ENCODE measurements around the gene DLX1. TPM values are rescaled to one million over a fixed set of nuclear protein-coding genes. Genes with fewer than 3 reads are reported as not detected.
"Not testable (repeated sequence)": the region's sequence is repeated elsewhere in the genome, so short reads cannot be mapped to it uniquely, and the experiment has no call there.

DLX1 gene
- 0.78 TPM for polyA plus RNA-seq (2013, experiment 1 of 2; ENCODE audit: insufficient read length)
- 0.62 TPM for polyA plus RNA-seq (2013, experiment 2 of 2; ENCODE audit: insufficient read length)

- no peak for DNase-seq
Measured at GRCh38 chr2:172085460-172086159, at the start of gene DLX1. TSS of gene DLX1 (plus strand) at chr2:172085507. CDS start at chr2:172085678, 171 bp downstream.

DNA sequence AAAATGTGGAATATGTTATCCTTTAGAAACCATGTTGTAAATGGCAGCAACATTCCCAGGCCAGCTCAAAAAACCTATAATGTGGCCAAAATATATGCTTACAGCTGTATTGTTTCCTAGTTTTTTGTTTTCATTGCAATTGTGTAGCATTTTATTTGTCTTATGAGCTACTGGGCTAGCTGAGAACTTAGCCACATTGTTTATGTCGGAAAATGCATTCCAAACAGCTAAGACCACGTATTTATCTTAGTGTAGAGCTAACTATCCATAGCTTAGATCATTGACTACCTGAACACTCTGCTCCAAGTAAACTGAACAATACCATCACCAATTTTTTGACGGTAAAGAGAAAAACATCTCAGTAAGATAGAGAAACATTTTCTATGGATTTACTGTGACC lies 47.2 kb upstream of the DLX1 start:
- DNase-seq: no peak

- DNase-seq: peak; percentile 66
Measured at GRCh38 chr2:172038604-172039003, 46.7 kb upstream of the DLX1 start.

- no peak for DNase-seq
Measured at GRCh38 chr2:172039011-172039704, 46.1 kb upstream of the DLX1 start.

DNA sequence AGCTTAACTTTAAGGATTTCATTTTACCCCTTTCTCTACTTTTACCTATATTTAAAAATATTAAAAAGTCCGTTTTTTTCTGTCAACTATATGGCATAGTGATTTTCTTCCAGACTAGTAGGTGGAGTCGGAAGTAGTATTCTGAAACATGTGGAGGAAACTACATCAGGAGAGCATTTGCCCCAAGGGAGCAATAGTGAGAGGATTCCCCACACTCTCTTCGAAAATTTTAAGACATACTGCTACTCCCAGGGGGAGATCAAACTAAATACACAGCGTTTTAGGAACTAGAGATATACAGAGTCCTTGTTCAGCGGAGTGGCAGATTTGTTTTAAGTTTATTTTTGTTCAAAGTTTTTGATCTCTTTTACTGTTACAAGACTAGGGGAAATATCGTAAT lies 45.0 kb upstream of the DLX1 start:
- DNase-seq: no peak

DNA sequence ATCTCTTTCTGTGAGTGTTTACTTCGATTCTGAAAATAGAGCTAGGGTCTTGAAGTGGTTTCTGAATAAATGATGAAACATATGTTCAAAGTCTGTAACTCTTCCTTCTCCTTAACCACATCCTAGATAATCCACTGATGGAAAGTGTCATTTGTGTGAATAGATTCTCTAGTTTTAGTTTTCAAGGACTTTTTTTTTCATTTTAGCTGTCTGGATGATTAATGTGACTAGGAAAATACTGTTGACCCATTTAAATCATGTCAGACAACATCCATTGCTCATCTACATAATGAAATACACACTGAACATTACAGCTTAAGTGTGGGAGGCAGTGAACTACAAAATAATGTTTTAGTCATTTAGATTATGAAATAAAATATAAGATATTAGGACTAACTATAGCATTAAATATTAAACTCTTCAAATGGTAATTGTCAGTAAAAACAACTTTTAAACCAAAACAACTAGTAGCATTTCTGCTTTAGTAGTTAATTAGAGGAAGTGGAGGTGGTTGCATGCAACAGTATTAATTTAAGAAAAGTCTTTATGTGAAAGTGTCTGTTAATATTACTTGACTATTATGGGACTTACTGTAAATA lies 39.1 kb upstream of the DLX1 start:
- DNase-seq: peak; percentile 54

DNA sequence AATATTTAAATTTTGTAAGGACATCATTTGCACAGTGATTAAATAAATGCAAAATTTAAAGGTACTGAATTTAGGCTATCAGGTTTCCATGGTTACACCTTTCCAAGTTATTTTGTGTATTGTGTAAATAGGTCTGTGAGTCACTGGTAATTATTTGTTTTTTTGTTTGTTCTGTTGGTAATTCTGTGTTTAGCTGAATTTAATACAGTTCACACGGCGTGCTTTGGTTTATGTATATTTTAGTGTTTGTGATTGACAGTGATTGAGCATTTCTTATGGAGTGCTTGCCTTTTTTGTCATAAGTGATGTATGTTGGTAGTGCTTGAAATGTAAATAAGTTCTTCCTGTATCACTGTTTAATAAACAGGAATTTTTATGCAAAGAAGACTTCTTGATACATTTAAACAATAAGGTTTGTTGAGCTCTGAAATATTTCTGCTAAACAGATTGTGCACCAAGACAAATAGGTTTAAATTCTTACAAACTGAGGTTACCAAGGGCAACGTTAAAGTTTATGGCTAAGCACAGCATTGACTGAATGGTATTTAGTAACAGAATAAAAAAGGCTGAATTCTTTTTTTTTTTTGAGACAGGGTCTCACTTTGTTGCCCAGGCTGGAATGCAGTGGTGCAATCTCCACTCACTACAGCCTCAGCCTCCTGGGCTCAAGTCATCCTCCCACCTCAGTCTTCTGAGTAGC lies 38.3 kb upstream of the DLX1 start:
- no peak for DNase-seq

- no peak for DNase-seq
Measured at GRCh38 chr2:172047566-172048507, 37.5 kb upstream of the DLX1 start.

GRCh38 chr2:172048508-172049503 lies 36.5 kb upstream of the DLX1 start:
- DNase-seq: no peak

- DNase-seq: no peak
Measured at GRCh38 chr2:172049567-172050120, 35.7 kb upstream of the DLX1 start.

DNA sequence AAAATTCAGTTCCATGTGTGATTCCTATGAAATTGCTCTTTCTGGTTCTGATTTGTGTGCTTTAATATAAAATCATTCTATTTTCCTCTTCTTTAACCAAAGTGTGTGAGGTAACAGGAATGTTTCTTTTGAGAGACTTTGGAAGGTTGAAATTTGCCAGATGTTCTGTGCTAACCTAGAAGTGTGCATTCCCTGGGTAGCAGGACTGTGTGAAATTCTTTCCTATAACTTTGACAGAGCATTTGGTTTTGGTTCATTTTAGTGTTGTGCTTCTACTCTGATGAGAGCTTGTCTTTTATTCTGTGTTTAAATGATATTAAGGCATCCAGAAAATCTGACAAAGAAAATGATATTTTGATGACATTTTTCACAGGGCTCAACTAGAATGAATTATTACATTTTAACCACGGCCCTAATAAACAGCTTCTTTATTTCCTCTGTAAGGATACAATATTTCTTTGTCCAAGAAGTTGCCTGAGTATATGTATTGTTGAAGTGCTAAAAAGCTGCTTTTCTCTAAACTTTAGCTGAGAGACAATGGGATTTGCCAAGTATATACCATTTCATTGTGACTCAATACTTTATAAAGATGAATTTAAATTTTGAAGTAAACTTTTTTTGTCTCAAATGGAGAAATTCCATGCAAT lies 34.7 kb upstream of the DLX1 start:
- no peak for DNase-seq

DNA sequence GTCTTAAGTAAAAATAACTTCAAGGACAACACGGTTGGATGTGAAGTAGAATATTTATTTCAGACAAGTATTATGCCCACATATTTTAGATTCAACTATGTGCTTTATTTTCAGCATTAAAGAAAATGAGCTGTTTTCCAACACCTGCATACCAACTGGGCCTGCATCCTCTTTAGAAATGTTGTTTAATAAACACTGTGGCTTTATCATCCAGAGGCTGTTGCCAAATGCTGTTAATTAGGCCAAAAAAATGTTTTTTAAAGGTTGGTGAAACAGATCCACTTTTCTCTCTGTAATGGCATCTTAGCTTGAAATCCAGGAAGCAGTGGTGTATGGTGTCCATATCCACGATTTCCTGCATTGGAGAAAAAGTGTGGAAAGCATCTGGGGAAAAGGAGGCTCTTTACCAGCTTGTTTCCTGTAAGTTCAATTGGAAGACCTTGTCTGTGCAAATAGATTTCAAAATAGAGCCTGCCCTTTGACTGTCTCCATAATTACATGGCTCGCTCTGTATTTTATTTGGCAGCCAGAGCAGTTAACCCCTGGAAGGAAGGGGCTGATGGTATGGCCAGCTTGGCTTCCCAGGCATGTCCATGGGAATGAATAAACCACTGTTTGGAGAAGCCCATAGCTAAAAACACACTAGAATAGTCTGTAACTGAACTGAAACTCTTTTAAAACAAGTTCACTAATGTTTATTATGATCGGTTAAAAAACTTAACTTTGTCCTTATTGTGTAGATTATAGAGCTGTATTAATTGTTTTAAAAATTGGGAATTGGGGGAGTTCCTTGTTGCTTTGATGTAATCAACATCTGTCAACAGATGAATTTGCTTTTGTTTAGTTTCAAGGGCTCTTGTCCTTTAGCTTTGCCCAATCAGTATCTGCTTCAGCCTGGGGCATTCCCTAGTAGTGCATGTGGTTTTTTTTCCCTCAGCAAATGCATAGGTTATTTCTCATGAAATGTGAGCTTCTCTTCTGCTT lies 33.0 kb upstream of the DLX1 start:
- peak; percentile 12 for DNase-seq

- no peak for DNase-seq
Measured at GRCh38 chr2:172053486-172053885, 31.8 kb upstream of the DLX1 start.

DNA sequence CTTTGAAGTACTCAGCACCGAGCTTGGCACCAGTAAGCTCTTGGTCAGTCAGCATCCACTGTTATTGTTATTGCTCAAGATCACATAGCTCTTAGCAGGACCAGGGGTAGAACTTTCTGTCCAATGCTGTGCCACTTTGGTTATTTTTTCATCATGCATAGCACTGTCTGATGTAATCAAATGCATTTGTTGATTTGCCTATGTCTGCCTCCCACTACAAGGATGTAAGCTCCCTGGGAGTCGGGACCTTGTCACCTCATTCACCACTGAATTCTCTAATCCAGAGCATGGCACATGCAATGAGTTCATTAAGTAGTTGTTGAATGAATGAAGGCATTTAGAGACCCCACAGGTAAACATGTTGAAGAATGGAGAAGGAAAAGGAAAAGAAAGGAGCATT lies 29.0 kb upstream of the DLX1 start:
- DNase-seq: no peak

GRCh38 chr2:172058660-172059059 lies 26.6 kb upstream of the DLX1 start:
- no peak for DNase-seq

GRCh38 chr2:172060118-172060517 lies 25.2 kb upstream of the DLX1 start:
- DNase-seq: not testable (repeated sequence)

GRCh38 chr2:172062402-172063004 lies 22.8 kb upstream of the DLX1 start:
- no peak for DNase-seq

- no peak for DNase-seq
Measured at GRCh38 chr2:172063446-172063845, 21.9 kb upstream of the DLX1 start.
